ENCODE measurements around the gene MYBPC3.

MYBPC3 gene

DNA sequence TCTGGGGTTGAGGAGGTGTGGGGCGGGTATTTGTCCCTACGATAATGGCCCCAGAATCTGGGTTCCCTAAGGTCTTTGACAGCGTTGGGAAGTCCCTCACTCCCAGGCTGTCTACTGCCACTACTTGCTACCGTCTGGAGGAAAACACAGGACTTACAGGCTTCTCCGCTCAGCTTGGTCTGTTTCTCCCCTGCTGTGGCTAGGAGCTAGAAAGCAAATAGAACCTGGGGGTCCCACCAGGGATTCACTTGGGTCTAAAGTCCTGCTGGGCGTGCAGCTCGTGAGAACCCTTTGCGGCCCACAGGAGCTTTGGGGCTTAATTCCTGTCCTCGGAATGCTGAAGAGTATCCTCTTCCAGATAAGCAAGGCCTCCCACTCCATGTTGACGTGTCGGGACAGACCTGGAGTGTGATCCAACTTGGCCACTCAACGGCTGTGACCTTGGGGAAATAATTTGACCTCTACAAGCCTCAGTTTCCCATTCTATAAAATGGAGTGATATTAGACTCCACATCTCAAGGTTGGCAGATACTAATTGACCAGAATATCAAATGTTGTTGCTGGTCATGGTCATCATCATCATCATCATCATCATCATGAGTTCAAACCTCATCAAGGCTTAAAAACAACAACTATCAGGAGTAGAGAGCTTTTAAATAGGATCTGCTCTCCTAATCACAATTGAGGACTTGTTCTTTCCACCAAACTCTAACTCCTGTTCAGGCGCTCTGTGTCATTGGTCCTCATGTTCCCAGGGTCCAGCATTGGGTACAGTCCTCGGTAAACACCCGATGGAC is 1.7 kb upstream of the MYBPC3 start:
- no peak overlapping the region for H3K4me3 ChIP-seq (ENCODE audit: low read depth, low read length)
- DNase-seq (ENCODE audit: low read depth), result no peak
- TF ChIP-seq, protein P1, sequence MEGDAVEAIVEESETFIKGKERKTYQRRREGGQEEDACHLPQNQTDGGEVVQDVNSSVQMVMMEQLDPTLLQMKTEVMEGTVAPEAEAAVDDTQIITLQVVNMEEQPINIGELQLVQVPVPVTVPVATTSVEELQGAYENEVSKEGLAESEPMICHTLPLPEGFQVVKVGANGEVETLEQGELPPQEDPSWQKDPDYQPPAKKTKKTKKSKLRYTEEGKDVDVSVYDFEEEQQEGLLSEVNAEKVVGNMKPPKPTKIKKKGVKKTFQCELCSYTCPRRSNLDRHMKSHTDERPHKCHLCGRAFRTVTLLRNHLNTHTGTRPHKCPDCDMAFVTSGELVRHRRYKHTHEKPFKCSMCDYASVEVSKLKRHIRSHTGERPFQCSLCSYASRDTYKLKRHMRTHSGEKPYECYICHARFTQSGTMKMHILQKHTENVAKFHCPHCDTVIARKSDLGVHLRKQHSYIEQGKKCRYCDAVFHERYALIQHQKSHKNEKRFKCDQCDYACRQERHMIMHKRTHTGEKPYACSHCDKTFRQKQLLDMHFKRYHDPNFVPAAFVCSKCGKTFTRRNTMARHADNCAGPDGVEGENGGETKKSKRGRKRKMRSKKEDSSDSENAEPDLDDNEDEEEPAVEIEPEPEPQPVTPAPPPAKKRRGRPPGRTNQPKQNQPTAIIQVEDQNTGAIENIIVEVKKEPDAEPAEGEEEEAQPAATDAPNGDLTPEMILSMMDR (IDR thresholded peaks at IDR 0.05; ENCODE audit: insufficient read depth, low read depth, low read length, missing control alignments), result no peak

DNA sequence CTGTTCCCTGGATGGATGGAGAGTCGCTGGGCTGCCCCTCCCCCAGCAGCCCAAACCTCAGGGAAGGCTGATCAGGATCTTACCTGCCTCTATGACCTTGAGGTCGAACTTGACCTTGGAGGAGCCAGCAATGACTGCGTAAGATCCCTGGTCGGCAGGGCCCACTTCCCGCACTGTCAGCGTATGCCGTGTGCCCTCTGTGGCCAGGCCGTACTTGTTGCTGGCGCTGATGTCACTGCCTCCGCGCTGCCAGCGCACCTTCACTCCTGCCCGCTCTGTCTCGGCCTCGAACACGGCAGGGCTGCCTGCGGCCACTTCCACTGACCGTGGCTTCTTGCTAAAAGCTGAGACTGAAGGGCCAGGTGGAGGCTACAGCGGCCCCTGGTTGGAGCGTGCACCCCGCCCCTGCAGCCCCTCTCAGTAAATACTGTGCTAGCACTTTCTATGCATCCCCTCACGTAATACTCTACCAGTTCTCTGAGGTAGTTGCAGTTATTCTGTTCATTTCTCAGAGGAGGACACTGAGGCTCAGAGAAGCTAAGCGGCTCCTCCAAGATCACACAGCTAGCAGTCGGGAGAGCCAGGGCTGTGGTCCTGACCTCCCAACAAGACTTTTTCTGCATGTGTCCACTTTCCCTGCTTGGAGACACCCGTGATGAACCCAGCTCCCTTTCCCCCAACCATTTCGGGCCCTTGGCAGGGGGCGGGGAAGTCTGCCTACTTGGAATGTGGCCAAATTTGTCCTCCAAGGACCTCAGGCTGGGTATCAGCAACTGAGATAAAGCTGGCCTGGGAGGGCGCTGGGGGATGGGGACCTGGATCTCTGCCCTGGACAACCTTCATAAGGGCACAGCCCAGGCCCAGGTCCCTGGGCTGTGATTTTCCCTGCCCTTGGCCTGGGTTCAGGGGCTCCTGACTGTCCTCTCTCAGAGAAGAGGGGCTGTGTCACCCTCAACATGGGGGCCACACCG is 1.1 kb downstream of the MYBPC3 start:
- TF ChIP-seq, protein P1 (IDR thresholded peaks at IDR 0.05; ENCODE audit: insufficient read depth, low read depth, low read length, missing control alignments), result no peak
- H3K4me3 ChIP-seq (ENCODE audit: low read depth, low read length), result no peak overlapping the region
- no peak for DNase-seq (ENCODE audit: low read depth)

DNA sequence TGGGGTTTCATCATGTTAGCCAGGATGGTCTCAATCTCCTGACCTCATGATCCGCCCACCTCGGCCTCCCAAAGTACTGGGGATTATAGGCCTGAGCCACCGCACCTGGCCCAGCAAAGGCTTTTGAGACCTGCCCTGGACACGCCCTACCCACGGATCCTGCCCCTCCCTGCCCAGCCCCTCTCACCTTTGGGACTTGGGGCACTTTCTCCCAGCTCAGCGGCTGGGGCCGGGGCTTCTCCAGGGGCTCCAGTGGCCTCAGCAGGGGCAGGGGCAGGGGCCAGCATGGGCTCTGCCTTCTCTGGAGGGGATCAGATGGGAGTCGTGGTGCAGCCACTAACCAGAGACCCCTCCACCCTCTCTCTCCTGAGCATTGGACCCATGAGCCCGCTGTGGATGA is 2.2 kb downstream of the MYBPC3 start:
- TF ChIP-seq, protein P1 (IDR thresholded peaks at IDR 0.05; ENCODE audit: insufficient read depth, low read depth, low read length, missing control alignments), result no peak
- no peak for DNase-seq (ENCODE audit: low read depth)
- H3K4me3 ChIP-seq (ENCODE audit: low read depth, low read length), result no peak overlapping the region

DNA sequence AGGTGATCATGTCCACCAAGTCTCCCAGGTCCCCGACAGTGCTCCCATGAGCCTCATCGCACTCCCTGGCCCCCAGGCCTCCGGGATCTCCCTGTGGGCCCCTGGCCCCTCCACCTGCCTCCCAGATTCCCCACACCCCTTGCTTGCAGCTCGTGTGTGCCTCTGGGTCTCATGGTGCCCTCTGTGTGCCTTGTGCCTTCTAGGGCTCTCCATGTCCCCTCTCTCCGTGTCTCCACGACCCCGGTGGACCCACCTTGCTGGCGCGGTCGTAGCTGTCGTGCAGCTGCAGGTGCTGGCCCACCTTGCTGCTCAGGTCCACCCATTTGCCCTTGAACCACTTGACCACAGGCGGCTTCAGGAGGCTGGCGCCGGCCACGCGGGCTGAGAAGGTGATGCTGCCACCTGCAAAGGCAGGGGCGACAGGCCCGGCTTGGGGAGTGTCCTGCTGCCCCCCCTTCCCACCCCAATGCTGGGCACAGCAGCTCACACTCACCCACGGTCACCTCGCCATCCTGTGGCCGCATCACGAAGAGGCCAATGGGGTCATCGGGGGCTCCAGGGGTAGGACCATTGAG is 2.9 kb downstream of the MYBPC3 start:
- no peak overlapping the region for H3K4me3 ChIP-seq (ENCODE audit: low read depth, low read length)
- TF ChIP-seq, protein P1 (IDR thresholded peaks at IDR 0.05; ENCODE audit: insufficient read depth, low read depth, low read length, missing control alignments), result no peak
- no peak for DNase-seq (ENCODE audit: low read depth)

DNA sequence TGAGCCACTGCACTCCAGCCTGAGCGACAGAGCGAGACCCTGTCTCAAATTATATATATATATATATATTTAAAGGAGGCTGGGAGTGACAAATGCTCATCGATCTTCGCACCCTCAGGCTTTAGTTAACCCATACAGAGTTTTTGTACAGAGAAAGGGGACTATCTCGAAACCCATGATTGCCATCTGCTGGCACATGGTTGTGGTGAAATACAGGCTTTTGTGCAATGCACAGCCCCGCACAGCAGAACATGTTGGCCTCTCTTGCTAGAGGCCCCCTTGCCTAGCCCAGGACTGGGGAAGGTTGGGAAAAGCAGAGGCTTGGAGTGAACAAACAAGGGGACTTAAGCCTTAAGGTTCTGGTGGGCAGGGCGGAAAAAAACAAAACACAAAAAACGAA is 3.6 kb downstream of the MYBPC3 start:
- no peak overlapping the region for H3K4me3 ChIP-seq (ENCODE audit: low read depth, low read length)
- TF ChIP-seq, protein P1 (IDR thresholded peaks at IDR 0.05; ENCODE audit: insufficient read depth, low read depth, low read length, missing control alignments), result peak; percentile 23
- peak; percentile 51 for DNase-seq (ENCODE audit: low read depth)

DNA sequence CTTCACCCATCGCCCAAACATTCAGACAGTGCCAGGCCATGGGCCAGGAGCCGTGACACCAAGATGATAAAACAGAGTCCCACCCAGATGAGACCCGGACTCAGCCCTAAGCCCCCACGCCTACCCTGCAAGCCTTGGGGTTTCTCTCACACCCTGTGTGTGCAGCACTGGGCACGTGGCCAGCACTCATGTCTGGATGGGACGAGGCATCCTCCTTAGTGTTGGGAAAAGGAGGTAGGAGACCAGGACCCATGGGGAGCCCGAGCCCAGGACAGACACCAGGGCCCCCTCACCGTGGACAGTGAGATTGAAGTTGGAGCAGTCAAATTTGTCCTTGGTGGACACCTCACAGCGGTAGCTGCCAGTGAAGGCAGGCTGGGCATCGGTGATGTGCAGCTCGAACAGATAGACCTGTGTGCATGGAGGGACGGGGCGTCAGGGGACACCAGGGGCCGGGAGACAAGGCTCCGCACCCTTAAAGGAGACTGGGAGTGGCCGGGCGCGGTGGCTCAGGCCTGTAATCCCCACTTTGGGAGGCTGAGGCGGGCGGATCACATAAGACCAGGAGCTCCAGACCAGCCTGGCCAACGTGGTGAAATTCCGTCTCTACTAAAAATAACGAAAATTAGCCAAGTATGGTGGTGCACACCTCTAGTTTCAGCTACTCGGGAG is 4.2 kb downstream of the MYBPC3 start:
- DNase-seq (ENCODE audit: low read depth), result no peak
- H3K4me3 ChIP-seq (ENCODE audit: low read depth, low read length), result no peak overlapping the region
- TF ChIP-seq, protein P1 (IDR thresholded peaks at IDR 0.05; ENCODE audit: insufficient read depth, low read depth, low read length, missing control alignments), result no peak
